Measurements from ENCODE around the gene USP50.
"Not testable (repeated sequence)": the region's sequence is repeated elsewhere in the genome, so short reads cannot be mapped to it uniquely, and the experiment has no call there.

Gene USP50

GRCh38 chr15:50546566-50546965 is at the start of gene USP50:
TSS of gene USP50 (minus strand) at chr15:50546666. CDS start at chr15:50546525, 141 bp downstream.
- DNase-seq, result no peak

GRCh38 chr15:50594311-50594710 is 47.8 kb upstream of the USP50 start:
- DNase-seq, result peak; percentile 94

- DNase-seq, result no peak
Measured at GRCh38 chr15:50593761-50594160, 47.3 kb upstream of the USP50 start.

DNA sequence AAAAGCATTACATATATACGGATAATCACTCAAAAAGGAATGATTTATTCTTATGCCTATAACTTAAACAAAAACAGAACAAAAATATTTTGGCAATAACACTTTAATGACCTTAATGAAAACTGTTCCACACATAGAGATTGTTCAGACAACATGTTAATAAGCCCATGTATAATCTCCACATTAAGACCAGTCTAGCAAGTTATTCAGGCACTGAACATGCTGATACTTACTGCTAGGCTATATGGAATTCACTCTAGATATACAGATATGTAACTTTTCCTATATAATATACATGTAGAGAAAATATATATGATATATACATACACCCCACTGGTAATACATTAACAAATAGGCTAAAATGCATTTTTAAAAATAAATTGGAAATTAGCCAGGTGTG is 43.8 kb upstream of the USP50 start:
- no peak for DNase-seq

DNA sequence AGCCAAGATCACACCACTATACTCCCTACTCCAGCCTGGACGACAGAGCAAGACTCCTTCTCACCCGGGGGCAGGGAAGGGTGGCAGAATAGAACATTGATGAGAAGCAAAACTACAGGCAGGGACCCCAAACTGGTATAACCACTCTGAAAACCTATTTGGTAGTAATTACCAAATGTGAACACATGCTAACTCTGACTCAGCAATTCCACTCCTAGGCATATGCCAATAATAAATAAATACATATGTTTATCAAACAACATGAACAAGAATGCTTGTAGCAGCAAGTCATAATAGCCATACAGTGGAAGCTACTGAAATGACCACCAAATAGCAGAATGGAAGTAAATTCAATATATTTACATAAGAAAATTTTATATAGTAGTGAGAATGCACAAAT is 31.0 kb upstream of the USP50 start:
- DNase-seq, result no peak

DNA sequence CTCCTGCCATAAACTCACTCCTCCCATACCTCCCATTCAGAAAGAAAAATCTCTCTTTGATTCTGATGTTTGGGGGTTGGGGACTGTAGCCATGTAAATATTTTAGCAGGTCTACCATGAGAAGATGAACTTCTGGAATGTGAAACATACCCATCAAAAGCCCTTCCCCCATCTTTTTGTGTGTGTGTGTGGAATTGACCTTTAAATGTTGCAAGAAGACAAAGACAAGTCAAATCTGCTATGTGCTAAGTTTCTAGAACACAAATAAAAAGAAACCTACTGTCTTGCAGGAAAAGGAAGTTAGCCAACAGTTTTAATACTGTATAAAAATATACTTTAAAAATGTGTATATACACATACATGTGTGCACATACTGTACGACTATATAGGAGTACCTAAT is 29.7 kb upstream of the USP50 start:
- no peak for DNase-seq

DNA sequence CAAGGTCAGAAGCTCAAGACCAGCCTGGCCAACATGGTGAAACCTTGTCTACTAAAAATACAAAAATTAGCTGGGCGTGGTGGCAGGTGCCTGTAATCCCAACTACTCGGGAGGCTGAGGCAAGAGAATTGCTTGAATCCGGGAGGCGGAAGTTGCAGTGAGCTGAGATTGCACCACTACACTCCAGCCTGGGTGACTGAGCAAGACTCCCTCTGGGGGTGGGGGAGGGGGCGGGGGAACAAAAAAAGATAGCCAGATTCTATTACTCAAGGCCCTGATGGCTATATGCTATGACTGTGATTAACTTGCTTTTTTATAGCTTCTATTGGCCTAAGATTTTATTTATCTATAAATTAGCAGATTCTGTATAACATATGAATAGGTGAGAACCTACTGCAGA is 27.4 kb upstream of the USP50 start:
- not testable (repeated sequence) for DNase-seq

DNA sequence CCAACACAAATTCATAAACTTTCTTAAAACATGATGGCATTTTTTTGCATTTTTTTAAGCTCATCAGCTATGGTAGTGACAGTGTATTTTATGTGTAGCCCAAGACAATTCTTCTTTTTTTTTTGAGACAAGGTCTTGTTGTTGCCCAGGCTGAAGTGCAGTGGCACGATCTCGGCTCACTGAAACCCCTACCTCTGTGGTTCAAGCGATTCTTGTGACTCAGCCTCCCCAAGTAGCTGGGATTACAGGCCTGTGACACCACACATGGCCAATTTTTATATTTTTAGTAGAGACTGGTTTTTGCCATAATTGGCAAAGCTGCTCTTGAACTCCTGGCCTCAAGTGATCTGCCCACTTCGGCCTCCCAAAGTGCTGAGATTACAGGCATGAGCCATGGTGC is 17.3 kb upstream of the USP50 start:
- DNase-seq, result no peak

GRCh38 chr15:50562735-50563640 is 16.5 kb upstream of the USP50 start:
- DNase-seq, result no peak

DNA sequence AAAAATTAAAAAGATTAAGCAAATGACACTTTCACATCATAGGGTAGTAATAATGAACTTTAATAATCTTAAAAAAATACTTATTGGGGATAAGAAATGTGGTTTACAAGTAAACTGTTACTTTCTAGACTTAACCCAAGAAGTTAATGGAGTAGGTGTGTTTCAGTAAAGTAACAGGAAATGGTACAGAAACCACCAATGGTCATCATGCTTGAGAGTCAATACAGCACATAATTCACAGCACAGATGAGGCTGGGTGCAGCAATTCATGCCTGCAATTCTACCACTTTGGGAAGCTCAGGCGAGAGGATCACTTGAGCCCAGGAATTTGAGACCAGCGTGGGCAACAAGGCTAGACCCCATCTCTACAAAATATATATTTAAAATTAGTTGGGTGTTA is 11.5 kb upstream of the USP50 start:
- DNase-seq, result no peak

DNA sequence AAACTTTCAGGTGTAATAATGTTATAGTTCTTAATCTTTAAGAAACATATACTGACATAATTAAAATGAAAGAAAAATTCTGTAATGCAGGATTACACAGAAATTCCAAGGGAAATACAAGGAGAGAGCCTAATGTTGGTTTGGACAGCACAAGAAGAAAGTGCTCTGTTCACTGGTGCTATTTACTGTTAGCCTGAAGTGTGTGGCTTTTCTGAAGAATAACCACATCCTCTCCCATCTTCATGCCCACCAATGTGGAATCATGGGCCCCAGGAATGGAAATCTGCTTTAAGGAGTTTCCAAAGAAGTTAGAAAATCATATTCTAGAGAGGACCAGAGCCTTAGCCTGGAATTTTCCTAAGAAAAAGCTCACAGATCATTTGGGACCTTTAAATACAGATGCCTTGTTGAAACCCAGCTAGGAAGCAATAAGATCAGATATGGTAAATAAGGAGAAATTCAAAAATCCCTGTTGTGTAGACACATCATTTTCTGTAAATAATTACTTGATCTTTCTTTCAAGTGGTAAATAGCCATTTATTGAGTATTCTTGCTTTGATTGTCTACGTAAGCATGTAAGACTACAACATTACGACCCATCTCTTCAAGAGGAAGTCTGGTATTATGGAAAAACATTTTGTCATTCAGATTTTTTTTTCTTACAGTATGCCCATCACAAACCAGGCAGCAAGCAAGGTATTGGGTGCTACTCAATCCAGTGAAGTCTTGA is 10.3 kb upstream of the USP50 start:
- DNase-seq, result no peak

GRCh38 chr15:50552238-50552637 is 5.8 kb upstream of the USP50 start:
- no peak for DNase-seq

GRCh38 chr15:50549326-50549725 is 2.9 kb upstream of the USP50 start:
- DNase-seq, result no peak

DNA sequence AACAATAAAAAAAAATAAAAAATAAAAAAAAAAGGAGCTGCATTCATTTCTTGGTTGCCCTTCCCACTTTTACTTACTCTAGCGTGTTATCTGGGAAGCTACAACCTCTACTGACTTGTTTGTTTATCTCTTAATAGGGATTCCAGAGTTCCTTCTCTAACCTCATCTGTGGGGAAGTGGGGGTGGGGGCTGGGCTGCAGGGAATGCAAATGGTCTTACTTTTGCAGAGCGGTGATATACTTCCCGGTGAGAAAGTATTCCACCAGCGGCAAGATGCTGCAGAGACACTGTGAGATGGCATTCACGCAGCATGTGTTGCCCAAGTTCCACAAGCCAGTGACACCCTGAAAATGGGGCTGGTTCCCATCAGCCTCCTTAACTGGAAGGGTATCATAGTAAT is 2.1 kb downstream of the USP50 start:
- no peak for DNase-seq

- DNase-seq, result no peak
Measured at GRCh38 chr15:50543556-50543955, 2.9 kb downstream of the USP50 start.

DNA sequence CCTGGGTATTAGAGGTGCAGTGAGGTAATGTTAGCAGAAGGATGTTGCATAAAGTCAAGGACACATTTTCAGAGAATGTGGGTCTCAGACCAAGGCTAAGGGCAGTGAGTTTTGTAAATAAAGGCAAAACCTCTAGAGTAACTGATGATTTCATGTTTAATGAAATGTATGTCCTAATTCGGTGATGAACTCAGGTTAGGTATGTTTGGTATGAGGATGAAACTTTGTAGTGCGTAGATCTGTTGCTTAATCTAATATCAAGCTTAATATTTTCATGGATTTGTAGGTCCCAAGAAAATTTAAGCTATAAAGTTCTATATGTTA is 3.6 kb downstream of the USP50 start:
- no peak for DNase-seq

DNA sequence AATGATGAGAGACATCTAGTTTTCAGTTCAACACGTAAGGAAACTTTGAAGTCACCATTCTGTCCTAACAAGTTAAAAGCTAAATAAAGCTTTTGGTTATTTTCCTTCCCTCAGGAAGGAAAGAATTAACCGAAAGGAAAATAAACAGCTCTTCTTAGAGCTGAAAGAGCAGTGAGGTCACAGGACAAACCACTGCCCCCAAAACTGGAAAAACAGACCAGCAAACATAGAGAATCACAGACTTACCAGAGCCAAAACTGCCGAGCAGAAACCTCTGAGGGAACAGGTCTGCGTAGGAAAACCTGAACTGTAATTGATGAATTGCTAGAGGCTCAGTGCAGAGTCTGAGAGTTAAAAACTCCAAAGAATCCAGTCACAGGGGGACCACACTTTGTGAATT is 14.7 kb downstream of the USP50 start:
- no peak for DNase-seq

- no peak for DNase-seq
Measured at GRCh38 chr15:50531163-50531562, 15.3 kb downstream of the USP50 start.

DNA sequence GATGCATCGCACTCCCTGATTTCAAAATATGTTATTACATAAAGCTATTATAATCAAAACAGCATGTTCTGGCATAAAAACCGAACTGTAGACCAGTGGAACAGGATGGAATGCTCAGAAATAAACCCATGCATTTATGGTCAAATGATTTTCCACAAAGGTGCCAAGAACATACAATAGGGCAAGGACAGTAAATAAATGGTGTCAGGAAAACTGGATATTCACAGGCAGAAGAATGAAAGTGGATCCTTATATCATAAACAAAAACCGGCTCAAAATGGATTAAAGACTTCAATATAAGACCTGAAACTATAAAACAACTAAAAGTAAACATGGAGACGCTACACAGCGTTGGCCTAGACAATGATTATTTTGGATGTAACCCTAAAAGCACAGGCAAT is 22.6 kb downstream of the USP50 start:
- DNase-seq, result no peak

DNA sequence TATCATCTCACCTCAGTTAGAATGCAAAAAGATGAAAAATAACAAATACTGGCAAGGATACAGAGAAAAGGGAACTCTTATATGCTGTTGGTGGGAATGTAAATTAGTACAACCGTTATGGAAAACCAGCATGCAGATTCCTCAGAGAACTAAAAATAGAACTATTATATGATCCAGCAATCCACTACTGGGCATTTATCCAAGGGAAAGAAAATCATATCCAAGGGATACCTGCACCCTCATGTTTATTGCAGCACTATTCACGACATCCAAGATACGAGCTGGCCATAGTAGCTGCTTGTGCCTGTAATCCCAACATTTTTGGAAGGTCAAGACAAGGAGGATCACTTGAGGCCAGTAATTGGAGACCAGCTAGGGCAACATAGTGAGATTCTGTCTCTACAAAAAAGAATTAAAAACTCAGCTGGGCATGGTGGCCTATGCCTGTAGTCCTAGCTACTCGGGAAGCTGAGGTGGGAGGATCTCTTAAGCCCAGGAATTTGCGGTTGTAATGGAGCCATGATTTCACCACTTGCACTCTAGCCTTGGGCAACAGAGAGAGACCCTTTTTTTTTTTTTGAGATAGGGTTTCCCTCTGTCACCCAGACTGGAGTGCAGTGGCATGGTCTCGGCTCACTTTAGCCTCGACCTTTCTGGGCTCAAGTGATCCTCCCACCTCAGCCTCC is 26.6 kb downstream of the USP50 start:
- DNase-seq, result no peak

DNA sequence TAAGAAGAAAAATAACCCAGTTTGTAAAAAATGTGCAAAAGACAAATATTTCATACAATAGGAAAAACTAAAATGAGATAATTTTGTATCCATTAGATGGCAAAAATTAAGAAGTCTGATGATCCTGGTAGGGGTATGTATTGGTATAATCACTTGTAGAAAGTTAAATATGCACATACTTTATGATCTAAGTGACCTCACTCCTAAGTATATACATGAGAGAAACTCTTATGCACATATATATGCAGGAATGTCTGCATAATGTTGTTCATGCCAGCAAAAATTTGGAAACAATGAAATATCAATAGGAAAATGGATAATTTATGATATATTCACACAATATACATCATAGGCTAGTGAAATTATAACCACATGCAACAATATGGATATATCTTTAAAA is 33.5 kb downstream of the USP50 start:
- no peak for DNase-seq

GRCh38 chr15:50506121-50506520 is 40.3 kb downstream of the USP50 start:
- DNase-seq, result no peak

DNA sequence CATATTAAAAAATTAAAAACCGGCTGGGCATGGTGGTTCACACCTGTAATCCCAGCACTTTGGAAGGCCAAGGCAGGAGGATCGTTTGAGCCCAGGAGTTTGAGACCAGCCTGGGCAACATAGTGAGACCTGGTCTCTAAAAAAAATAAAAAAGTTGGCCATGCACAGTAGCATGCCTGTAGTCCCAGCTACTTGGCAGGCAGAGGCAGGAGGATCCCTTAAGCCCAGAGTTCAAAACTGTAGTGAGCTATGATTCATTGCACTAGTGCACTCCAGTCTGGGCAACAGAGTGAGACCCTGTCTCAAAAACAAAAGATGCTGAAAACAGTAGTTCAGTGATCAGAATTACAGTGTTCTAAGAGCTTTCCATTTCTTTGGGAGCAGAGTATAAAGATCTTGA is 40.8 kb downstream of the USP50 start:
- DNase-seq, result not testable (repeated sequence)

- DNase-seq, result no peak
Measured at GRCh38 chr15:50503144-50503543, 43.3 kb downstream of the USP50 start.

Measured in hematopoietic multipotent progenitor cell treated with erythropoietin and hydrocortisone succinate and interleukin-3 and kit ligand, for 8 days (in vitro differentiated cells).